IgD-negative memory B cell (primary cell): ENCODE results near the gene ZNF43. TPM values are rescaled to one million over a fixed set of nuclear protein-coding genes. Genes with fewer than 3 reads are reported as not detected.
A peak's percentile ranks its signal among the peaks of the same experiment; 100 is the strongest.
"Not testable (repeated sequence)": the region's sequence is repeated elsewhere in the genome, so short reads cannot be mapped to it uniquely, and the experiment has no call there.

Source experiments
- H3K27ac Mint-ChIP-seq, 3 donors: one replicate each; pipeline ENCODE4 v1.8.0; 2020 to 2022; ENCODE audit warnings: mild to moderate bottlenecking in 3 of 3, mixed read lengths in 3 of 3, moderate library complexity in 1 of 3
- H3K27me3 Mint-ChIP-seq: one replicate; pipeline ENCODE4 v1.8.0; 2021; ENCODE audit warnings: mixed read lengths
- H3K36me3 Mint-ChIP-seq: one replicate; pipeline ENCODE4 v1.8.0; 2020; ENCODE audit warnings: mild to moderate bottlenecking, mixed read lengths
- H3K4me1 Mint-ChIP-seq, 3 donors: one replicate each; pipeline ENCODE4 v1.8.0; 2020 to 2022; ENCODE audit warnings: mixed read lengths in 3 of 3, mild to moderate bottlenecking in 1 of 3
- H3K4me3 Mint-ChIP-seq, 4 donors: one replicate each; pipeline ENCODE4 v1.8.0; 2020 to 2022; ENCODE audit warnings: mild to moderate bottlenecking in 4 of 4, mixed read lengths in 4 of 4, moderate library complexity in 3 of 4
- H3K9me3 Mint-ChIP-seq, 3 donors: one replicate each; pipeline ENCODE4 v1.8.0; 2020 to 2021; ENCODE audit warnings: mixed read lengths in 3 of 3, mild to moderate bottlenecking in 1 of 3
- polyA plus RNA-seq: library from polyadenylated mRNA; unstranded; fragments of 300-500 nt; fragmentation: Illumina TruSeq; gene quantifications from one replicate; pipeline ENCODE4 v1.2.3, GENCODE V29; 2021

Gene ZNF43
- polyA plus RNA-seq = 17.0 TPM

DNA sequence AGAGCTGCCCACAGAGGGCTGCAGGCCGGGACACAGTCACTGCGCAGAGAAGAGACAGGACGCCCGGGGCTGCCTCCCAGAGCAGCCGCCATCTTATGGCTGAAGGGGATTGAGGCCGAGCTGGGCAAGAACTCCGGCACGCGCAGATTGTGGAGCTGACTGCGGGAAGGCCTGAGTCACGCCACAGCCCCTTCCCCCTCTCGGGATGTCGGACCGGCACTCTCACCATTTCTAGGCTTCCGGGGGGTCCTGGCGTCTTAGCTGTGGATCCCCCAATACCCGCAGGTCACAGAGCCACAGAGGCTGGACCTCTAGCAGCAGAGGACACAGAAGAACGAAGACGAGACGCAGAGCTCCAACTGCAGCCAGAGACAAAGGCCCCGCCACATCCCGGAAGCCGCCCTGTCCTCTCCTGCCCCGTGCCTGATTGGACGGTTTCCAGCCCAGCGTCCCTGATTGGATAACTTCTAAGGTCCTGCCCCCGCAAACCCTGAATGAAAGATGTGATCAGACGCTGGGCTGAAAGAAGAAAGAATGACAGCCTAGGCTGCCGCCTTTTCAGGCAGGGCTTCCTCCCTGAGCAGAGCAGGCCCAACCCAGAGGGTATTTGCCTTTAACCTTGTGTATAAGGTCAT, at the start of gene ZNF43:
Gene ZNF43 (minus strand): TSS at position 373 of the 635 bp plus-strand sequence. CDS start 144 bp downstream, at position 229.
- Mint-ChIP-seq H3K4me1 (peaks cover 6 to 26% (median 16%) of the 10 kb centered on the region in 3 donors), H3K36me3 (peaks cover 4% of the 10 kb centered on the region), H3K27ac (peak within 1 kb of the TSS; percentile 98 to 99 (median 98)), H3K9me3 (peaks cover 0 to 4% (median 0%) of the 10 kb centered on the region in 3 donors), H3K4me3 (peak within 1 kb of the TSS; percentile 97 to 99 (median 98)), H3K27me3 (no peaks in the 10 kb centered on the region)

DNA sequence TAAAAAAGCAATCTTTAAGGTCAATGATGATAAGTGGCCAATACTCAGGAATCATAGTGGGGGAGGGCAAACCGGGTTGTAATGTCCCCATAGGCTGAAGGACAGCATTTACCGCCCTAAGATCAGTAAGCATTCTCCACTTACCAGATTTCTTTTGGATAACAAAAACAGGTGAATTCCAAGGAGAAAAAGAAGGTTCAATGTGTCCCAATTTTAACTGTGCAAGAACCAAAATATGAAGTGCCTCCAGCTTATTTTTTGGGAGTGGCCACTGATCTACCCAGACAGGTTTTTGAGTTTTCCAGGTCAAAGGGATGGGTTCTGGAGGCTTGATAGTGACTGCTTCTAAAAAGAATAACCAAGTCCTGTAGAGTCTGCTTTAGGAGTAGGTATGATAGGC, 49.5 kb upstream of the ZNF43 start:
- not testable (repeated sequence) for H3K9me3 Mint-ChIP-seq, H3K27ac Mint-ChIP-seq, H3K36me3 Mint-ChIP-seq, H3K27me3 Mint-ChIP-seq, H3K4me3 Mint-ChIP-seq, H3K4me1 Mint-ChIP-seq

DNA sequence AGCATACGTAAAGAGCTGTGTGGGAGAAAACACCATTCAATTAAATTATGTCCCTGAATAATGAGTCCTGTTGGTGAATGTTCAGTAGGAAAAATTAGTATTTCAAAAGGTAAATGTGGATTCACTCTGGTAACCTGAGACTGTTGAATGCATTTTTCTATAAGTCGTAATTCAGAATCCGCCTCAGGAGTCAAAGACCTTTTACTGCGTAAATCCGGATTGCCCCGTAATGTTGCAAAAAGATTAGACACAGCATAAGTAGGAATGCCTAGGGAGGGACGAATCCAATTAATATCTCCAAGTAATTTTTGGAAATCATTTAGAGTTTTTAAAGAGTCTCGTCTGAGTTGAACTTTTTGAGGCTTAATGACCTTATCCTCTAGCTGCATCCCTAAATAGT, 48.8 kb upstream of the ZNF43 start:
- H3K27ac Mint-ChIP-seq, H3K4me1 Mint-ChIP-seq, H3K9me3 Mint-ChIP-seq, H3K4me3 Mint-ChIP-seq, H3K27me3 Mint-ChIP-seq, H3K36me3 Mint-ChIP-seq: not testable (repeated sequence)

DNA sequence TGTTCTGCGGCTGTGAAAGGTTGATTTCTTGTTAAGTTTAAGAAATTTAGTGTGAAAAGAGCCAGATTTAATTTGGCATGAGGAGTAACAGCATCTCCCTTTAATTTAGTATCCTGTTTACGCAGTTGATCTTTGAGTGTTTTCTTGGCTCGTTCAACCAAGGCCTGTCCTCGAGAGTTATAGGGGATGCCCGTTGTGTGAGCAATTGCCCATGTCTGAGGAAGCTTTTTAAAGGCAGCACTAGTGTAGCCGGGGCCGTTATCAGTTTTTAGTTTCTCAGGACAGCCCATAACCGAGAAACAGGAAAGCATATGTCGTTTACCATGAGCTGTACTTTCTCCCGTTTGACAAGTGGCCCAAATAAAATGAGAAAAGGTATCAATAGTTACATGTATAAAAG, 47.5 kb upstream of the ZNF43 start:
- no peaks in the 10 kb centered on the region for H3K36me3 Mint-ChIP-seq
- no peaks in the 10 kb centered on the region for H3K27me3 Mint-ChIP-seq
- H3K4me1 Mint-ChIP-seq = no peaks in the 10 kb centered on the region
- no peak overlapping the region for H3K27ac Mint-ChIP-seq
- no peak overlapping the region for H3K4me3 Mint-ChIP-seq
- H3K9me3 Mint-ChIP-seq = peaks cover 0 to 5% (median 0%) of the 10 kb centered on the region in 3 donors

DNA sequence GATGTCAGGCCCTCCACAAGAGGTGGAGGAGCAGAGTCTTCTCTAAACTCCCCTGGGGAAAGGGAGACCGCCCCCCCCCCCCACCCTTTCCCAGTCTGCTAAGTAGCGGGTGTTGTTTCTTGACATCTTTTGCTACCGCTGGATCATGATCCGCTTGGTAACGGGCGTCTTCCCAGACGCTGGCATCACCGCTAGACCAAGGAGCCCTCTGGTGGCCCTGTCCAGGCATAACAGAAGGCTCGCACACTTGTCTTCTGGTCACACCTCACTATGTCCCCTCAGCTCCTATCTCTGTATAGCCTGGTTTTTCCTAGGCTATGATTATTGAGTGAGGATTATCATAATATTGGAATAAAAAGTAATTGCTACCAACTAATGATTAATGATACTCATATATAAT, 44.8 kb upstream of the ZNF43 start:
- not testable (repeated sequence) for H3K27me3 Mint-ChIP-seq, H3K4me1 Mint-ChIP-seq, H3K9me3 Mint-ChIP-seq, H3K27ac Mint-ChIP-seq, H3K4me3 Mint-ChIP-seq, H3K36me3 Mint-ChIP-seq

DNA sequence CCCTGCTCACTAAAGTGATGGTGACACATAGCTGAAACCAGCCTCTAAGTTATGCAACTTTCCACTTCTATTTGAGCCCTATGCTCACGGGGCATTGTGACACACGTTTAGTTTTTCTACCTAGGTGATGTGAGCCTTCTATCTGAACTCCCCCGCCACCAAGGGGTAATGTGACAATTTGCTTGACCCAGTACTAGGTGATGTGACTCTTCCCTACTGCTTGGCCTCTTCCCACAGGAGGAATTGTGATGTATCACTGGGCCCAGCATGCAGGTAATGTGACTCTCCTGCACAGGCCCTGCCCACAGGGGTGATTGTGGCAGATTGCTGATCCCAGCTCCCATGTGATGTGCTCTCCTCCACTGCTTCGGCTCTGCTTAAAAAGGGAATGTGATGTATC, 42.7 kb upstream of the ZNF43 start:
- peaks cover 0 to 3% (median 1%) of the 10 kb centered on the region in 3 donors for H3K9me3 Mint-ChIP-seq
- H3K4me1 Mint-ChIP-seq = peaks cover 0 to 5% (median 0%) of the 10 kb centered on the region in 3 donors
- no peak overlapping the region for H3K27ac Mint-ChIP-seq
- H3K4me3 Mint-ChIP-seq = no peak overlapping the region
- no peaks in the 10 kb centered on the region for H3K36me3 Mint-ChIP-seq
- no peaks in the 10 kb centered on the region for H3K27me3 Mint-ChIP-seq

DNA sequence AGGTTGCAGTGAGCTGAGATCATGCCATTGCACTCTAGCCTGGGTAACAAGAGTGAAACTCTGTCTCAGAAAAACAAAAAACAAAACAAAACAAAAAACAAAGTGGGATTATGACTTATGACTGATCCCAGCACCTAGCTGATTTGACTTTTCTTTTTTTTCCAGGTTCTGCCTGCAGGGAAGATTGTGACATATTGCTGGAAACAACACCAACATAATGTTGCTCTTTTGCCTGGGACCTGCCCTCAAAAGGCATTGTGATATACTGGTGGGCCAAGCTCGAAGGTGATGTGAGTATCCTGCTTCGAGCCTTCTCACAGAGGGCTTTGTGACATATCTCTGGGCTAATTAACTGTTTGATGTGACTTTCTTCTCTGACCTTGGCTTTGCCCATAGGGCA, 42.0 kb upstream of the ZNF43 start:
- Mint-ChIP-seq H3K36me3 (no peaks in the 10 kb centered on the region), H3K27me3 (no peaks in the 10 kb centered on the region), H3K9me3 (peaks cover 0 to 3% (median 1%) of the 10 kb centered on the region in 3 donors), H3K4me1 (peaks cover 0 to 5% (median 0%) of the 10 kb centered on the region in 3 donors), H3K27ac (no peak overlapping the region), H3K4me3 (no peak overlapping the region)

DNA sequence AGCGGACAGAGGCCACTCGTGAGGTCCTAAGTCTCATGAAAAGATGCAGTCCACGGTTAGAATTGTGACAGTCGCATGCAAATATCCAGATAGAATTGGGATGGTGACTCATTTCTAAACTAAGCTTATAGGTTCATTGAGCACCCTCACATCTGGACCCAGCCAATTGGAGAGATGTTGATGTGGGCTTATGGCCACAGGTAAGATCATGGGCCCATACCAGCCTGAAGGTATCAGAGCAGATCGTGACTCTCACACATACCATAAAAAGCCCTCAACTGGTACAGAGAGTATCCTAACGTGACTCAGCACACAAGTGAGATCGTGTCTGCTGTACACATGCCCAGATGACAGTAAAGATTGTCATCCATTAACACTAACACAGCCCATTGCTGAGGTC, 40.6 kb upstream of the ZNF43 start:
- not testable (repeated sequence) for H3K9me3 Mint-ChIP-seq, H3K36me3 Mint-ChIP-seq, H3K27me3 Mint-ChIP-seq, H3K4me3 Mint-ChIP-seq, H3K4me1 Mint-ChIP-seq, H3K27ac Mint-ChIP-seq

DNA sequence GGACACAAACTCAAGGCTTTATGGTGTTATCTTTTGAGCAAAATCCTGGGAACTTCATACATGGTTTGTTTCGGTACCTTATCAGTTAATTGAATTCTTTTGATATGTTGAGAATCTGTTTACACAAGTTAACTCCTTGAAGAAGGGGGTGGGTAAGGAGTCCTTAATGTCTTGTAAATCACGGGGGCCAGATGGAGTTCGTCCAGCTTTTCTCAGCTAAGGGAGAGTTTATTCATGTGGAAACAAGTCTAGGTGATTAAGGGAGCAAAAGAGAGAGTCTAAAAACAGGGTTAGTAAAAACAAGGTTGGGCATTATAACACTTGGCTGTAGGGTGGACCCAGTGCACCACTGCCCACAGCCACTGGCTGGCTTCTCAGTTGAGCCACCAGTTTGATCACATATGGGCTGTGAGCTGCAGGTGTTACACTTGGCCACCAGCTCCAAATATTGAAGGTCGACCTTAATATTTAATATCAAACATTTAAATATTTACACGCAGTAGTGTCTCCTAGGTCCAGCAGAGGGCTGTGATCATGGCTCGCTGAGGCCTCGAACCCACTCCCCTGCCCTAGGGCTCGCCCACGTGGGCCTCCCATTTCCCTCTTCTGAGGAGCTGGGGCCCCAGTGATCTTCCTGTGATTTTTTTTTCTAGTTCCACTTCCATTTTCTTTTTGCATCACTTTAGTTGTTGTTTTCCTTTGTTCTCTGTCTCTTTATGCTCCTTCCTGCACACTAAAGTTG, 21.0 kb upstream of the ZNF43 start:
- peak overlapping the region in 1 of 4 donors; percentile 29 for H3K4me3 Mint-ChIP-seq
- no peaks in the 10 kb centered on the region for H3K9me3 Mint-ChIP-seq
- no peak overlapping the region for H3K27ac Mint-ChIP-seq
- H3K36me3 Mint-ChIP-seq = no peaks in the 10 kb centered on the region
- H3K27me3 Mint-ChIP-seq = peaks cover 2% of the 10 kb centered on the region
- H3K4me1 Mint-ChIP-seq = peaks cover 7 to 11% (median 10%) of the 10 kb centered on the region in 3 donors

DNA sequence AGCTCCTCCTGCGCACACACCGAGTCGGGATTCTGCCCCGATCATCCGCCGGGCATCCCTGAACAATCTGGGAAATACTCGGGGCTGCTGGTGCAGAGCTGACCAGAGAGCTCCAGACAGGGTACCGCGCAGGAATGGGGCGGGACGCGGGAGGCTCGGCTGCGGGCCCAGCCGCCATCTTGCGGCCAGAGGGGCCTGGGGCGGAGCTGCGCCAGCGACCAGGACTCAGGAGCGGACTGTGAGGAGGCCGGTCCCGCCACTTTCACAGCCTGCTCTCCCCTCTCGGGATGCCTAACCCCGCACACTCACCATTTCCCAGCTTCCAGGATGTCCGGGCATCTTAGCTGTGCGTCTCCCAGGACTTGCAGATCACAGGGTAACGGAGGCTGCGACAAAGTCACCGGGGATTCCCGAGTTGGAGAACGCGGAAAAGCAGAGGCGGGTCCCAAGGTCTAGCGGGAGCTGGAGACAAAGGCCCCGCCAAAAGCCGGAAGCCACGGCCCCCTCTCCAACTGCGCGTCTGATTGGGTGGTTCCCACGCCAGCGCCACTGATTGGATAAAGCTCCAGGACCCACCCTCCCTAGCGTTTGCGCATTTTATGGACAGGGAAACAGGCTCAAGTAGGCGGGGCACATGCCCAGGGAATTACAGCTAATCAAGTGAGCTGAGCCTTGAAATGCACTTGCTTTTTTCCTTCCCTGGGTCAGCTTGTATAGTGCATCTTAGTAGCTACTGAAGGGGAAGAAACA, 15.8 kb upstream of the ZNF43 start:
- Mint-ChIP-seq H3K4me1 (peaks cover 15 to 20% (median 18%) of the 10 kb centered on the region in 3 donors), H3K27ac (peak overlapping the region; percentile 78 to 96 (median 92)), H3K4me3 (peak overlapping the region; percentile 94 to 97 (median 96)), H3K9me3 (no peaks in the 10 kb centered on the region), H3K27me3 (no peaks in the 10 kb centered on the region), H3K36me3 (peaks cover 2% of the 10 kb centered on the region)

DNA sequence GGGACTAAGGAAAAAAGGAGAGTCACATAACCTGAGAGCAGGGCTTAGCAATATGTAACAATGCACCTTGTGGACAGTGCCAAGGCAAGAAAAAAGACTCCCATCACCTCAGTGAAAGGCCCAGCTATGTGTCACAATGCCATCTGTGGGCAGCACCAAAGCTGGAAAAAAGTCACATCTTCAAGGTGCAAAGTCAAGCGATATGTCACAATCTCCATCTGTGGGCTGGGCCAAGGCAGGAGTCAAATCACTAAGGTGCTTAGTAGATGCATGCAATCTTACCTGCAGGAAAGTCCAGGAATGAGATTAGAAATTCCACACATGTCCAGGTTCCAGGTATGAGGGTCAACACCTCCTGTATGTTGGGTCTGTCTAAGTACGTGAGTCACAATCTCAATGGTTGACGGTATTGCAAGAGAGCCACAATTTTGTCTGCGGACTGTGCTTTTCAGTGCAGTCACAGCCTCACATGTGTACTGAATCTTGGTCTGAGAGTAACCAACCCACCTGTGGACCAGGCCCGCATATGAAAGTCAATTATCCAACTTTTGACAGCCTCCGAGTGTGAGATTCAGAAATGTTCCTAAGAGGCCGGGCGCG, 14.8 kb upstream of the ZNF43 start:
- Mint-ChIP-seq H3K36me3 (peaks cover 7% of the 10 kb centered on the region), H3K9me3 (no peaks in the 10 kb centered on the region), H3K4me3 (peak overlapping the region; percentile 86 to 97 (median 92)), H3K27ac (peak overlapping the region in 1 of 3 donors; percentile 40), H3K27me3 (no peaks in the 10 kb centered on the region), H3K4me1 (peaks cover 16 to 24% (median 21%) of the 10 kb centered on the region in 3 donors)

DNA sequence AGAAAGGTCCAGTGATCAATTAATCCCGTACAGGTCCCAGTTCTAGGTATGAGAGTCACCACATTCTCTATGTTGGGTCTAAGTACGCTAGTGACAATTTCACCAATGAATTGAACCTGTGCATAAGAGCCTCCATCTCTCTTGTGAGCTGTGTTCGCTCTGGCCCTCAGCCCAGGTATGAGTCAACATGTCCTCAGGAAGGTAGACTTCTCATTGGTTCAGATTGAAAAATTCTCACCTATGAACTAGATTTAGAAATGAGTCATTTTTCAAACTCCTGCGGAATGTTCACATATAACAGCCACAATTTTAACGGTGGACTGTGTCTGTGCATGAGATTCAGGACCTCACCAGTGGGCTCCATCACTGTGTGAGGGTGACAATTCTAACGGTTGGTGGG, 12.7 kb upstream of the ZNF43 start:
- H3K27me3 Mint-ChIP-seq = no peaks in the 10 kb centered on the region
- H3K36me3 Mint-ChIP-seq = peaks cover 10% of the 10 kb centered on the region
- peak overlapping the region in 1 of 4 donors; percentile 43 for H3K4me3 Mint-ChIP-seq
- peaks cover 16 to 24% (median 21%) of the 10 kb centered on the region in 3 donors for H3K4me1 Mint-ChIP-seq
- no peak overlapping the region for H3K27ac Mint-ChIP-seq
- no peaks in the 10 kb centered on the region for H3K9me3 Mint-ChIP-seq

DNA sequence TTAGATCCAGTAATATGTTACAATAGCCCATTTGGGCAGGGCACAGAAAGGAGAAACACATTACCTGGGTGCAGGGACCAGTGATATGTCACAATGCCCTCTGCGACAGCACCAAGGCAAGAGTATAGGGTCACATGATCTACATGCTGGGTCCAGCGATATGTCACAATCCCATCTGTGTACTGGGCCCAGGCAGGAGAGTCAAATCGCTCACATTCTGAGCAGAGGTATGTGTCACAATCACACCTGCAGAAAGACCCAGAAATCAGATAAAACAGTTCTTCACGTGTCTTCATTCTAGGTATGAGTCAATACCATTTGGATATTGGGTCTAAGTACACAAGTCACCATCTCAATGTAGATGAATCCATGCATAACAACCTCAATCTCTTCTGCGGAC, 7.1 kb upstream of the ZNF43 start:
- H3K36me3 Mint-ChIP-seq = peaks cover 16% of the 10 kb centered on the region
- no peak overlapping the region for H3K27ac Mint-ChIP-seq
- H3K4me3 Mint-ChIP-seq = no peak overlapping the region
- no peaks in the 10 kb centered on the region for H3K9me3 Mint-ChIP-seq
- no peaks in the 10 kb centered on the region for H3K27me3 Mint-ChIP-seq
- peaks cover 0 to 6% (median 5%) of the 10 kb centered on the region in 3 donors for H3K4me1 Mint-ChIP-seq

DNA sequence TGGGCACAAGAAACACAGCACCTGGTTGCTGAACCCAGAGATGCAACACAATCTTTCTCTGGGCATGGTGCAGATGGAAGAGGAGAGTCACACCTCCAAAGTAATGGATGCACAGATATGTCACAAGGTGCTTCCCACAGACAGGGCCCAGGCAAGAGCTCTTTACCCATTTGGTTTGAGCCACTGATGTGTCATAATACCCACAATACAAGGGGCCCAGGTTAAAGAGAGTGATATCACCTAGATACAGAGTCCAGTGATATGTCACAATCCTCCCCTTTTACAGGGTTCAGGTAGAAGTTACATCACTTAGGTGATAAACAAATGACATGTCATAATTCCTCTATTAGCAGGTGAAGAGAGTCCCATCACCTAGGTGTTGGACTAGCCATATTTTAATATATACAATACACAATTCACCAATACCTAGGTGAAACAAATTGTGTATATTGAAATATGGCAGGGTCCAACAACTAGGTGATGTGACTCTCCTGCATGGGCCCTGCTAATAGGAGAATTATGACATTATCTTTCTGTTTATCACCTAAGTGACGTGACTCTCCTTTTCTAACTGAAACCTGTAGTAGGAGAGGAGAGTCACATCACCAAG, 5.6 kb upstream of the ZNF43 start:
- H3K4me1 Mint-ChIP-seq = peaks cover 0 to 9% (median 4%) of the 10 kb centered on the region in 3 donors
- peaks cover 13% of the 10 kb centered on the region for H3K36me3 Mint-ChIP-seq
- no peaks in the 10 kb centered on the region for H3K9me3 Mint-ChIP-seq
- no peak overlapping the region for H3K27ac Mint-ChIP-seq
- H3K4me3 Mint-ChIP-seq = no peak overlapping the region
- no peaks in the 10 kb centered on the region for H3K27me3 Mint-ChIP-seq

DNA sequence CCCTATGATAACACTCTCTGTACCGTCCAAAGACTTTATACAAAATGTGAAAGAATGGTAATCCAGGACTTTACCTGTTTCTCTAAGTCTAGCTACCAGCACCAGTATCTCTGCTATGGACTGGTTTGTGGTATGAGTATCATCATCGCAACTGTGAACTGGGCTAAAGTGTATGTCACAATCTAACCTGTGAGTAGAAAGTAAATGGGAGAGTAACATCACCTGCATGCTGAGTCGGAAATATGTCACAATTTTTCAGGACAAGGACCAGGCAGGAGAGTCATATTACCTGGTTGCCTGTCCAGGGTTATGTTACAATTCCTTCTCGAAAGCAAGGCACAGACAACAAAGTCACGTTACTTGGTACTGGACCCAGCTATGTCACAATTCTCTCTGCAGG, 5.1 kb upstream of the ZNF43 start:
- no peaks in the 10 kb centered on the region for H3K27me3 Mint-ChIP-seq
- no peak overlapping the region for H3K4me3 Mint-ChIP-seq
- H3K27ac Mint-ChIP-seq = no peak overlapping the region
- H3K4me1 Mint-ChIP-seq = peaks cover 0 to 7% (median 3%) of the 10 kb centered on the region in 3 donors
- H3K36me3 Mint-ChIP-seq = peaks cover 8% of the 10 kb centered on the region
- H3K9me3 Mint-ChIP-seq = no peaks in the 10 kb centered on the region
